Stimulated activated CD8-positive, alpha-beta memory T cell treated with anti-CD3 and anti-CD28 coated beads, Interleukin-2, amount 100 ng/mL, for 48 hours (primary cell): ENCODE data around the gene TGFB3.
"Not testable (repeated sequence)": the region's sequence is repeated elsewhere in the genome, so short reads cannot be mapped to it uniquely, and the experiment has no call there.

Experiments used
- DNase-seq, 2 donors: peaks; one replicate each; pipeline ENCODE4 v3.0.0-alpha.2; 2020; ENCODE audit warnings: low read depth in 2 of 2

The TGFB3 gene

DNA sequence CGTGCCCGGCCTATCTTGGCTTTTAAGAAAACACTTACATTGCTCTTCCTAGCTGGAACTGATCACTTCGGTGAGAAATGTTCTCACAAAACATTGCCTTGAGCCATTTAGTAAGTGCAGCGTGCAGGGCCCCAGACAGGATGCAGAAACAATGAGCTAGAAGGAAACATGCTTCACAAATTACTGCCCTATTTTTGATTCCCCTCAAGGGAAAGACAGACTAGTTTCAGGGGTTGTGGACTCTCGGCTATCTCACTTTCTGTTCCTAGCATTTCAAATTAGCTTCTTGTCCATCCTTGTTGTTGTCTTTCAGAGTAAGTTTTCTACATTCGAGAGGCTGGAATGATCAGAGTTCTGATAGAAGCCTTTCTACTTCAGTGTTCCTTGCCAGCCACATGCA is 21.6 kb downstream of the TGFB3 start:
- no peak for DNase-seq

DNA sequence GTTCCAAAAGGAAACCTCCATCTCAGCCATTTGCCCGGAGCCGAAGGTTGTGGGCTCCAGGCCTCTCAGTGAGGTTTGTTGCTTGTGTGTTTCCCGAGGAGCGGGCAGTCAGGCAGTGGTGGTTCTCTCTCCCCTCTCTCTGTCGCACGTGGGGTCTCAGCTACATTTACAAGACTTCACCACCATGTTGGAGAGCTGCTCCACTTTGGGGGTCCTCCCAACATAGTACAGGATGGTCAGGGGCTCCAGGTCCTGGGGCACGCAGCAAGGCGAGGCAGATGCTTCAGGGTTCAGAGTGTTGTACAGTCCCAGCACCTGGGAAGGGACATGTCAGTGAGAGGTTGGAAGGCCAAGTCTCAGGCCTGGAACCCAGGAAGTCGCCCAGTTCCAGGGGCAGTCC is 22.8 kb downstream of the TGFB3 start:
- no peak for DNase-seq

DNA sequence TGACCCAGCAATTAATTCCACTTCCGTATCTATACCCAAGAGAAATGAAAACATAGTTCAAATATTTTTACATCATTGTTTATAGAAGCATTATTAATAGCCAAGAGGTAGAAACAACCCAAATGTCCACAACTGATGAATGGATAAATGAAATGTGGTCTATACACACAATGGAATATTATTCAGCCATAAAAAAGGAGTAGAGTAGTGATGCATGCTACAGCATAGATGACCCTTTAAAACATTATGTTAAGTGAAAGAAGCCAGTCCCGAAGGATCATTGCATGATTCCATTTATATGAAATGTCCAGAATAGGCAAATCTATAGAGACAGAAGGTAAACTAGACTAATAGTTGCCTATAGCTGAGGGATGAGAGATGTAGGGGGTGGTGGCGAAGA is 29.3 kb downstream of the TGFB3 start:
- DNase-seq: no peak

DNA sequence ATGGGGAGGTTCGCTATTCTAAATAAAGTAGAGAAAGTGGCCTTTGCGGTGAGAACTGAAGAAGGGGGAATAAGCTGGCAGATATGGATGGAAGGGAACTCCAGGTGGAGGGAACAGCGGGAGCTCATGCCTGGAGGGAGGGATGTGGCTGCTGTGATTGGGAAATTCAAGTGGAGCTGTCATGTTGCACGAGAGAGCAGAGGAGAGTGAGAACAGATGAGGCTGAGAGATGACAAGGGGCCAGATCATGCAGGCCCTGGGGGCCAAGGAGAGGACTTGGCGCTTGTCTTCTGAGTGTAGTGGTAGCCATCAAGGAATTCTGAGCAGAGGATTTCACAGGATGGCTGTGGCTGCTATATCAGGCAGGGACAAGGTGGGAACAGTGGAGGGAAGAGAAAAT is 35.0 kb downstream of the TGFB3 start:
- DNase-seq: no peak

DNA sequence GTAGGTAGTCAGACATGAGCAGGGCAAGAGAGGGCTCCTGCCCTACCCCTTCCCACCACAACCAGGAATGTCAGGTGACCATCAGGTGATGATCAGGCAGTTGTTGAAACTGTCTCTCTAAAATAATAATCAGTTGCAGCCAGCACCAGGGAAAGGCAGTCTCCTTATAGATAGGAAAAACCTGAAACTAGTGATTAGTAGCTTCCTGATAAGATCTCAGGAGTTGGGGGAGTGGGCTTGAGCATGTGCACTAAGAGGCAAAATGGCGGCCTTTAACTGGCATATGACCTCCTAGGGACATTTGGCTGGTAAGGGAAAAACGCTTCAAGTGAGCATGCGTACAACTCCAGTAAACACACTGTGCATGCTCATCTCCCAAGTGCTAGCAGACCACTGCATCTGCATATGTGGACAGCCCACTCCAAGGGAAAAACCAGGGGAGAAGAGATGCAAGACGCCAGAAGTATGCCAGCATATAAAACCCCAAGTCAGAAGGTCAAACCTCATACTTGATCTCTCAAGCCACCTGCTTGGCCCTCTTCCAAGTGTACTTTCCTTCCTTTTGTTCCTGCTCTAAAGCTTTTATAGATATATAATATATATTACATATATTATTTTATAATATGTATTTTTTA is 37.1 kb downstream of the TGFB3 start:
- no peak for DNase-seq

DNA sequence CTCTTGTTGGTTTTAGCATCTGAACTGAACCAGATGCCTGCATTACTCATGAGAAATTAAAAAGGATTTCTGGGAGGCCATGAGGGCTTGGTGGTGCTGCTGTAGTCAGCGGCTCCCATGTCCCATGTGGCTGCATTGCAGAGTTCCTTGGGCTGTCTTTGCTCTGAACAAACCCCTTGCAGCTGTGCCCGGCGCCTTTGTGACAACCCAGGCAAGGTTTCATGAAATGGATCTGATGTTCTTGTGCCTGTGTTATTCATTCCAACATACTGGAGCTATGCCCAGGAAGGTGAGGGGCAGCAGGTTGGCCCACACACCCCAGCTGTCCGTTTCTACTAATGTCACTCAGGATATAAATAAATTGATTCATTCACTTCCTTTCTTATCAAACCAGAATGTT is 40.8 kb downstream of the TGFB3 start:
- DNase-seq: no peak

DNA sequence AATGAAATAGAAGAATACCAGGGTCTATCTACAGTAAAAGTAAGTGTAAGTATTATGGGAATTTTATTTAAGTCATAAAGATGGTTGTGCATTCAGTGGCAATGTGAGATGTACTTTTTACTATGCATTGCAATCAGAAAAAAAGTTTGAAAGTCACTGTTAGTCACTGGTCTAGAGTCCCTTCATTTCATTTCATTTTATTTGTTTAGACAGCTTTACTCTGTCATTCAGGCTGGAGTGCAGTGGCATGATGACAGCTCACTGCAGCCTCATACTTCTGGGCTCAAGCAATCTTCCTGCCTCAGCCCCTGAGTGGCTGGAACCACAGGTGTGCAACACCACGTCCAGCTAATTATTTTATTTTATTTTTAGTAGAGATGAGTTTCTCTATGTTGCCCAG is 42.6 kb downstream of the TGFB3 start:
- DNase-seq: no peak

DNA sequence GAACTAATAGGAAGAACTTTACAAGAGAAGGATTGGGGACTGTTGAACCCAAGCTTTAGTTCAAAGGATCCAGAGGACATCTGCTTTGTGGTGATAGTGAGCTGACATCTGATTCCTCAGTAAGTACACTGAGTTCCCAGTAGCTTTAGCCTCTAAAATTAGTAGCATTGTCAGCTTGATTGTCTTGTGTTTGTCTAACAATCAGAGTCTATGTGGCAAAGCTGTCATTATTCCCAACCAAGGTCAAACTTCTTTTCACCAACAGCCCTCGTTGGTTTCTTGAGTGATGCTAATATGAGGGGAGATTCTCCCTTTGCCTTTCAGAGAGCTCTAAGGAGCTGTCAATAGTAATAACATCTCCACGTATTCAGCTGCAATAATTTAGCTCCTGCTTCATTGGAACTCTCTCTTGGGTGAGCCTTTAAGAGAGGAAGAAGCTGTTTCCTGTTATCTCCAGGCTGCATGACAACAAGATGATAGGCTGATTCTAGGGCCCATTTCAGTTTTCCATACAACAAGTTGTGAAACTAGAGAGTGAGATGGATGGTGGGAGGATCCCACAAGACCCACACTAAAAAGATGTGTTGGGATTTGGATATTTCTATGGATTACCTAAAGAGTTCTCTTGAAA is 46.7 kb downstream of the TGFB3 start:
- no peak for DNase-seq

DNA sequence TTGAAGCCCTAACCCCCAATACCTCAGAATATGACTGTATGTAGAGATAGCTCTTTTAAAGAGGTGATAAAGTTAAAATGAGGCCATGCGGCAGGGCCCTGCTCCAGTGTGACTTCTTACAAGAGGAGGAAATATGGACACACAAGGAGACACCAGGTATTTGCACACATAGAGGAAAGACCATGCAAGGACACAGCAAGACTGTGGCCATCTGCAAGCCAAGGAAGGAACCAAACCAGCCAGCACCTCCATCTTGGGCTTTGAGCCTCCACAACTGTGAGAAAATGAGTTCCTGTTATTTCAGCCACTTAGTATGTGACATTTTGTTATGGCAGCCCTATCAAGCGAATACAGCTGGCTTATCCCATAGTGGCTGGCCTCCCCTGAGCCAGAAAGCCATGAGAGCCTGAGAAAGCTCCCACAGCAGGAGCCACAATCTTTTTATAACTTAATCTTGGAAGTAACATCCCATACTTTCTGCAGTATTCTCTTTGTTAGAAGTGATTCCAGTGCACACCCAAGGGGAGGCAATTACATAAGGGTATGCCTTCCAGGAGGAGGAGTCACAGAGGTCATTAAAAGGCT is 48.0 kb downstream of the TGFB3 start:
- no peak for DNase-seq

DNA sequence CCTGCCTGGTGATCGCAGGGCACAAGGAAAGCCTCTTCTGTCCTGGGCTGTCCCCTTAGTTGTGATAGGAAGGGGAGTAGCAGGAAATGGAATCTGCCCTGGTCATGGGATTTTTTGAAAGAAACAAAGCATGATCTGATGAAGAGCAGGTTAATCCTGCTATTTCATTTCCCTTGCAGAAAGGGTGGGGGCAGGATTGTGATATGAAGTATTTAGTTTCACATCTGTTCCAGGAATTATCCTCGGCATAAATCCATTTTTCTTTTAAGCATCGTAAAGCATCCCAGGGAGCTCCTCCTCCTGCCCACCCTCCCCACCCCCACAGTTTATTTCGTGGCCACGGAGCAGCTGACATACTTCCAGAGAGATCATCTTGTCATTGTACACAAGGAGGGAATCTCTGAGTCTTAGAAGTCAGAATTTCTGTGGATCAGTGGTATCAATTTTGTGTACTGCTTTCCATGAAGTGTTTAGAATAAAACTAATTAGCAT is 53.1 kb downstream of the TGFB3 start:
- no peak for DNase-seq

DNA sequence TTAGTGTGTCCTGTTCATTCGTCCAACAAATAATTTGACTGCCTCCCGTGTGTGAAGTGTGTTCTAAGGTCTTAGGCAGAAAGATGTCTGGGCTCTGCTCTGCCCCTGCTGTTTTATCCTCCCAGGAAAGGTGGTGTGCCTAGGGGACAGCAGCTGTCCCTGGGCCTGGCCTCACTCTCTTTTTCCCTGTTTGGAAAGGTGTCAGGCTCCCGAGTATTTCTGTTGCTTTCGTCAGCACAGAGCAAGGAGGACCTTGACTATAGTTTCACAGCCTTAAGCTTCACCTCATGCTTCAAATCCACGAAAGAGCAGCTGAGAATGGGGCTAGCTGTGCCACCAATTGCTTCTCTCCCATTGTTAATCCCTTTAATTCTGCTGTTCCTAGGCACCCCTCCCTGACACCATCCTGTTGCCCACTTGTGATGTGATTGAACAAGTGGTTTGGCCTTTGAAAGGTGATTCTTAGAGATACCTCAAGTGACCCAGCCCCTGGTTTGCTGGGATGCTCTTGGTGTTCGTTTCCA is 54.2 kb downstream of the TGFB3 start:
- DNase-seq: no peak

DNA sequence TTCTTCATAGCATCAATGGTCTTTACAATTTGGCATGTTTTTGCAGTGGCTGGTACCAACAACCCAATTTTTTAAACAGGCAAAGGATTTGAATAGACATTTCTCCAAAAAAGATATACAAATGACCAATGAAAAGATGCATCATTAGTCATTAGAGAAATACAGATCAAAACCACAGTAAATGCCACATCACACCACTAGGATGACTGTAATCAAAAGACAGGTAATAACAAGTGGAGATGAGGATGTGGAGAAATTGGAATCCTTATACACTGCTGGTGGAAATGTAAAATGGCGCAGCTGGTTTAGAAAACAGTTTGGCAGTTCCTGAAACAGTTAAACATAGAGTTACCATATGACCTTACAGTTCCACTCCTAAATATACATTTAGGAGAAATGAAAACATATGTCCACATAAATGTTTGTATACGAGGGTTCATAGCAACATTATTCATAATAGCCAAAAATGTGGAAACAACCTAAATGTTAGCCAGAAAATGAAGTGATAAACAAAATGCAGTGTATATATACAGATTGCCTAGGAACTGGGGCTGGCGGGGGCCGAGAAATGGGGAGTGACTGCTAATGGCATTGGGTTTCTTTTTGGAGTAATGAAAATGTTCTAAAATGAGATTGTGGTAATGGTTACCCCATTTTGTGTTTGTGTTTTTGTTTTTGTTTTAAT is 55.2 kb downstream of the TGFB3 start:
- no peak for DNase-seq

DNA sequence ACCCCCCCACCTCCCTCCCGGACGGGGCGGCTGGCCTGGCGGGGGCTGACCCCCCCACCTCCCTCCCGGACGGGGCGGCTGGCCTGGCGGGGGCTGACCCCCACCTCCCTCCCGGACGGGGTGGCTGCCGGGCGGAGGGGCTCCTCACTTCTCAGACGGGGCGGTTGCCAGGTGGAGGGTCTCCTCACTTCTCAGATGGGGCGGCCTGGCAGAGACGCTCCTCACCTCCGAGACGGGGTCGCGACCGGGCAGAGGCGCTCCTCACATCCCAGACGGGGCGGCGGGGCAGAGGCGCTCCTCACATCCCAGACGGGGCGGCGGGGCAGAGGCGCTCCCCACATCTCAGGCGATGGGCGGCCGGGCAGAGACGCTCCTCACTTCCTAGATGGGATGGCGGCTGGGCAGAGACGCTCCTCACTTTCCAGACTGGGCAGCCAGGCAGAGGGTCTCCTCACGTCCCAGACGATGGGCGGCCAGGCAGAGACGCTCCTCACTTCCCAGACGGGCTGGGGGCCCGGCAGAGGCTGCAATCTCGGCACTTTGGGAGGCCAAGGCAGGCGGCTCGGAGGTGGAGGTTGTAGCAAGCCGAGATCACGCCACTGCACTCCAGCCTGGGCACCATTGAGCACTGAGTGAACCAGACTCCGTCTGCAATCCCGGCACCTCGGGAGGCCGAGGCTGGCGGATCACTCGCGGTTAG is 56.5 kb downstream of the TGFB3 start:
- DNase-seq: not testable (repeated sequence)

DNA sequence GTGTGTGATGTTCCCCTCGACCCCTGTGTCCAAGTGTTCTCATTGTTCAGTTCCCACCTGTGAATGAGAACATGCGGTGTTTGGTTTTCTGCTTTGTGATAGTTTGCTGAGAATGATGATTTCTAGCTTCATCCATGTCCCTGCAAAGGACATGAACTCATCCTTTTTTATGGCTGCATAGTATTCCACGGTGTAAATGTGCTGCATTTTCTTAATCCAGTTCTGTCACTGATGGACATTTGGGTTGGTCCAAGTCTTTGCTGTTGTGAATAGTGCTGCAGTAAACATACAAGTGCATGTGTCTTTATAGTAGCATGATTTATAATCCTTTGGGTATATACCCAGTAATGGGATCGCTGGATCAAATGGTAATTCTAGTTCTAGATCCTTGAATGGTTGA is 61.4 kb downstream of the TGFB3 start:
- not testable (repeated sequence) for DNase-seq

DNA sequence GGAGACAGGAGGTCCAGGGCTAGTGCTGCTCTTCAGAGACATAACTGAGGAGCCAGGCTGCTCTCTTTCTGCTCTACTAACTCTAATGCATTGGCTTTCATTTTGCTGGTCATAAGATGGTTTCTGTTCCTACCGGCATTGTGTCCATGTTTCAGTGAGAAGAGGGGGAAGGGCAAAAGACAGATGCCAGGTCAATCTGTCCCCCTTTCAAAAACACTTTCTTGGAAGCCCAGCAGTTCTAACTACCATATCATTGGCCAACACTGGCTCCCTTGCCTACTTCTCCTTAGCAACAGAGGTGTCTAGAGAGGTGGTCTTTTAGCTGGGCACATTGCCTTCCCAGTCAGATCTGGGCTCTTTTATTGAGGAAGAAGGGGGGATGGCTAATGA is 63.9 kb downstream of the TGFB3 start:
- no peak for DNase-seq

DNA sequence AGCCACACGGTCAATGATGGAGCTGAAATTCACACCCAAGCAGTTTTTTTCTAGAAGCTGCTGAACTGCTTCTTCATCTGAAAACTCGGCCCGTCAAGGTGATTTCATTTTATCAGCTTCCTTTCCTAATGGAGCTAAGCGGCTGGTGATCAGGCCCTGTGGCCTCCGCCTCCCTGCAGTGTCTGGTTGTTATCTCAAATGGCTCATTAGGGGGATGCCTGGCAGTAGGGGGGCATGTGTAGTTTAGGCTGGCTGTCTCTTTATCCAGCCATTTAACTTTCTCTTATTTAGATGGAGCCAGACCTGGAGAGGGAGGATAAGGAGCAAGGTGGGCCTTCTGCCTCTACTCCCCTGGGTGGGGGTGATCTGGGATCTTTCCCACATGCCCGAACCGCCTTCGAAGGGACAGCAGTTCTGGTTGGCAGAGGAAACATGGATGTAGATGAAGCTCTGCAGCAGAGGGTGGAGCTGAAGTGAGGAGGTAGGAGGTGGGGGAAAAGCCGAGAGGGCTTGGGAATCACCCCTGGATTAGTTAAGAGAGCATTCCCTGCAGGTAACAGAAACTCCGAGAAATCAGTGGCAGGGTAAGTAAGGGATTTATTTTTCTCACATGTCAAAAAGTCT is 64.4 kb downstream of the TGFB3 start:
- DNase-seq: no peak

DNA sequence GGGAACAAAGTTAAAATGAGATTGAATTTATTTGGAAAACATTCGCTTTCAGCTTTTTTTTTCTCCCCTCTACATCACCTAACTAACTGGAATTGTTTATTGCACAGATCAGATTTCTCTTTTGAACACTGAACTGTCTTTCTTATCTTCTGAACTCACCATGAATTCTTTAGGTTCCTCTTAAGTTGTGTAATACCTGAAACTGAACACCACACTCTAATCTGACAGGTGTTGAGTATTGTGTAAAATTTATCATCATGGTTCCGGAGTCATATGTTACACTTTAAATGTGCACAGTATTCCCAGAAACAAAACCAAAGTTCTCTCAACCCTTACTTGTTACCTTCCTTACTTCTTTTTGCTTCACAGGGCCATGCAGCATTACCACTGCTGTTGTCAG is 66.8 kb downstream of the TGFB3 start:
- DNase-seq: no peak

DNA sequence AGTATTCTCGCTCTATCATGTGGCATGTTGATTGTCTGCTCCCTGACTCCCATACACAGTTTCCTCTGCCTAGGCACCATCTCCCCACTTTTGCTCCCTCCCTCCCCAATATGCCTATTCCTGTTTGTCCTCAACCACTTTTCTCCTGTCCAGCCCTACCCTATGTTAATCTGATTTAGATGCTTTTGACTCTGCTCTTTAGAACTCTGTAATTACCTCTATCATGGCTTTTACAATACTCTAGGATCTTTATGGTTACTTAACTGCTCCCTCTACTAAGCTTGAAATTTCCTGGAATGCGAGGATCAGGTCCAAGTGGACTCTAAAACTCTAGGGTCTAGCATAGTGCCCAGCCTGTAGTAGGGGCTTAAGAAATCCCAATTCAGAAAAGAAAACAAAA is 68.6 kb downstream of the TGFB3 start:
- no peak for DNase-seq

DNA sequence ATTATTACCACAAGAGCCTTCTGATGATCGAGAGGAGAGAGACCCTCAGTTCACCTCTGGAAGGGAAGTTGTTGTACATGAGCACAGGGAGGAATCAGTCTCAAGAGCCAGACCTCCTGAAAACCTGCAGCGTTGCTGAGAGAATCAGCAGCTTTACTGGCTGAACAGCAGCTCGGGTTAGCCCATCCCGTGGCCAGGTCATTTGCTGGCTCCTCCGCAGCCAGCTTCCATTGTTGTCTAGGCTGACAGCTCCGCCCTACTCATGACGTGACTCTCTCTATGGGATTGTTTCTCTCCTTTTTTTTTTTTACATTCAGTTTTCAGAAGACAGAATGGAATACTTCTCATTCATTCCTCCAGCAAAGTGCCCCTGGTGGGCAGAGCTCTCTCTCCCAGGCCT is 69.9 kb downstream of the TGFB3 start:
- no peak for DNase-seq

DNA sequence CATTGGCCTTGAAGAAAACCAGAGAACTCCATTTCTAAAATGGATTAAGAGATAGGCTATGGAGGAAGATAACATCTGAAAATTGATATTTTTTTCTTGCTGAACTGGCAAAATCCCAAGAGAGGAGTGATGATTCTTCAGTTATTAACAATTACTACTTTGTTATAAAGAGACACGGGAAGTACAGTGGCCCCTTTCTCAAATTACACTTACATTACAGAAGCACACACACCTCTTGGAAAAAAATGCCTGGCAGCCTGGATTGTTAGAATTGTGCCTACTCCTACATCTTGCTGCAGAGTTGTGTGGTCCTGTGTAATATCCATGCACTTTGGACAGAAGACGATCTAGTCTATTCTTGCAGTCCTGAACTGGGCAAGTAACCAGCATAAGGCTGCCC is 71.7 kb downstream of the TGFB3 start:
- DNase-seq: no peak

DNA sequence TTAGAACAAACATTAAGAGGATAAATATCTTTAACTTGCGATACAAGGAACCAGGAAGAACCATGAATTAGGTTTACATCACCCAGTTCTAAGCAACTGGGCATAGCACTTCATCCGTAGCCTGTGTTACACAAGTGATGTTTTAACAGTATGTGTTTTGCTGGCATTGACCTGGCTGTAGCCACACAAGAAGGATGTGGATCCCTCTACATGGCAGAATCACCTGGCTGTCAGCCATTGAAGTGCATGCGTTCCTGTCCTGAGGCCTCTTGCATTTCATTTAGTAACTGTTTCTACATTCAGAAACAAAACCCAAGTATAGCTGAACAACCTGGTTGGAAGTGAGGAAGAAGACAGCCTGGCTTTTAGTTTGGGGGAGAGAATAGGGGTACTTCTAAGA is 72.2 kb downstream of the TGFB3 start:
- DNase-seq: no peak
